CD4-positive, alpha-beta T cell treated with Interleukin-4 for 4 hours (primary cell): ENCODE data around the gene PKD1.

Experiments used
- DNase-seq: peaks from one replicate; pipeline ENCODE4 v3.0.0-alpha.2; 2020

PKD1 gene

DNA sequence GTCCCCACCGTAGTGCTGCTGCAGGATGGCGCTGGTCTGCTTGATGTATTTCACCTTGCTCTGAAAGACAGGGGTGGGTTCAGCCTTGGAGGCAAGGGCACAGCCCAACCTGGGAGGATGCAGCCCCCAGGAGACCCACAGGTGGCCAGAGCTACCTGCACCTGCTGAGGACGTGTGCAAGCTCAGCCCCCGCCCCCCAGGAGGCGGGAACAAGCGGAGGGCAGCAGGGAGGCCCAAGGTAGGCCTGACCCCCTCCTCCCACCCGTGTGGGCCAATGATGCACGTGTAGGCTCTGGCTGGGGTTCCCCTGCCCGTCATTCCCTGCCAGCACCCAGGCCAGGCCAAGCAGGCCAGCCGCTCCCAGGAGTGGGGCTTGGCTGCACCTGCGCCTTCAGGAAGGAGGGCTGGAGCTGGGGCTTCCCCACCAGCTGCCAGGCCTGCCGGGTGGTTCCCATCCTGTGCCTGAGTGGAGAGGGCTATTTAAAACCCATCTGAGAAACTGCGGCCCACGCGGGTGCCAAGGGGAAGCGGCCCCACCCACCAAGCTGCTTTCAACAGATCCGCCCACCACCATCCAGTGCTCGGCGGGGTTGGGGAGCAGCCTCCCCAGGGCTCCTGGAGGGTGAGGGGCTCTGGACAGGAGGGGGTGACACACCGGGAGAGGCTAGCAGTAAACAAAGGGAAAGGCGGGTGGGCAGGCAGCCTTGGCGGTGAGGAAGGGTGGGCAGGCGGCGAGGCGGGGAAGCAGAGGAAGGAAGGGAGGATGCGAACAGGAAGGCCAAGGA, 91.8 kb downstream of the PKD1 start:
- DNase-seq = no peak

DNA sequence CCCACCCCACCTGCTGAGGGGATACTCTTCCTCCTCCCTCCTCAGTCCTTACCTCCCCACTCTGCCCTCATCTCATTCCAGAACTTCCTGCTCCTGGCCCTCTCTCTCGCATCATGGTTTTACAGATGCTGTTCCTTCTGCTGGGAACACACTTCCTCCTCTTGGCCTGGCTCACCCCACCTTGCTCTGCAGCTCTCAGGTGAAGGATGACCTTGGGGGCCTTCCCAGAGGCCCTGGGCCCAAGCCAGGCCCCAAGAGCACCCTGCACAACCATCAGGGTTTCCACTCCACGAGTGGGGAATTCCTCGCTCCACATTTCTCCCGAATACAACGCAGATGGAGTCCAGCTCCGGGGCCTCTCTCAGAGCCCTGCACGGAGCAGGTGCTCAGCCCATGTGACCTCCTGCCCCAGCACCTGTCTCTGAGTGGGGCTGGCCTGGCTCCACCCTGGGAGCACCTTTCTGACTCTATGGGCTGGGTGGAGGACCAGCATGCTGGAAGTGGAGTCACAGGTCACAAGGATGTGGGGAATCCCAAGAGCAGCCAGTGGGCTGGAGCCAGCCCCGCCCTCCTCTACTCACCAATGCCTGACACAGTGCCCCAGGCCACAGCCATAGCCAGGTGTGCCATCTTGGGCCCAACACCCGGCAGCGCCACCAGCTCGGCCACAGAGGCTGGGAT, 92.6 kb downstream of the PKD1 start:
- no peak for DNase-seq

- DNase-seq = no peak
These were observed 93.3 kb downstream of the PKD1 start for GRCh38 chr16:2042171-2042985.

DNA sequence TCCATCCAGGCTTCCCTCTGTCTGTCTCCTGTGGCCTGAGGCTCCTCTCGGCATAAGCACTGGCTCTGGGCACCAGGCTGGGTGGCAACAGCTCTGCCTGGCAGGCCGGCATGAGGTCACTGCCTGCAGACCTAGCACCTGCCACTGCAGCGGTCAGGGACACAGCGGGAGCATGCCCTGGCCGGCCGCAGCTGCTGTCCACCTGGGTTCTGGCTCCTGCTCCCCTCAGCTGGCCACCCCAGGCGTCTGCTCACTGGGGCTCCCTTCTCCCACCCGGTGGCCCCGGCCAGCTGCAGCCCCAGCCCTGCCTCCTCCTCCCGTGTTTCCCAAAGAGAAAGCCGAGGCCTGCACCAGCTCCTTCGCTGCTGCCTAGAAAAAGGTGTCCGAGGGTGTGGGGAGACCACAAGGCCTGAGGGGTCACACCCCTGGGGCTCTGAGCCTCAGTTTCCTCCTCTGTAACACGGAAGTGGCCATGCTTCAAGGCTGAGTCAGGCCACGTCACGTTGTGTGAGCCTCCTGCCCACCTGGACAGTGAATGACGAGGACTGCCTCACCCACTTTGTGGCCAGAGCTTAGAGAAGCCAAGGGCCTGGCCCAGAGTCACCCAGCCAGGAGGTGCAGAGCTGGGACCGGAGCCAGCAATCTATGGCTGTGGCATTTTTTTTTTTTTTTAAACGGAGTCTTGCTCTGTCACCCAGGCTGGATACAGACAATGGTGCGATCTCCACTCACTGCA, 94.7 kb downstream of the PKD1 start:
- DNase-seq = no peak

DNA sequence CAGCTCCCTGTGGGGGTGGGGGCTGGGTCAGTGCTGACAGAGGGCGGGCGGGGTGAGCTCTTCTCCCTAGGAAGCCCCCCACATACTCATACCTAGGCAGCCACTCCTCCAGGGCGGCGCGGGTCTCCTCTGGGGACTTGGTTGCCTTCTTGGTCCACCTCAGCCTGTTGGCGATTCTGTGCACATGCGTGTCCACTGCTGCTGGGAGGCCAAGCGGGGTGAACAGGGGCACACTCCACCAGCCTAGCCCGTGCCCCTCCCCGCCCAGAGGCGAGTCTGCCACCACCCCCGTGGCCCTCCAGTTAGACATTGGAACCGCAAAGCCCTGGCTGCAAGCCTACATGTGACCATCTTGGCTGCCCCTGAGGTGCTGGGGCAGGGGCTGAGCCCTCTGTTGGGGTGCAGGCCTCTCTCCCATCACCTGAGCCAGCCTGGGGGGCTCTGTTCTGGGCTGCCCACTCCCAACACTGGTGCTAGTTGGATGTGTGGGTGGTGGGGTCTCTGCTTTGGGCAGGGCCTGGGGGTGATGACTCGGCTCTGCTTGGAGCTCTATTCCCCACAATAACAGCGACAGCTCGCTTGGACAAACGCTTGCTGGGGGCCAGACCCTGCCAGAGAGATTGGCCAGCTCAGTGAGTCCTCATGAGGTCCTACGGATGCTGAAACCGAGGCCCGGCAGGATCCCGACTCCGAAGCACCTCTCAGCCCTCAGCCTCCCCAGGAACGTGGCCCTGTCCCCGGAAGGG, 95.5 kb downstream of the PKD1 start:
- DNase-seq = no peak

DNA sequence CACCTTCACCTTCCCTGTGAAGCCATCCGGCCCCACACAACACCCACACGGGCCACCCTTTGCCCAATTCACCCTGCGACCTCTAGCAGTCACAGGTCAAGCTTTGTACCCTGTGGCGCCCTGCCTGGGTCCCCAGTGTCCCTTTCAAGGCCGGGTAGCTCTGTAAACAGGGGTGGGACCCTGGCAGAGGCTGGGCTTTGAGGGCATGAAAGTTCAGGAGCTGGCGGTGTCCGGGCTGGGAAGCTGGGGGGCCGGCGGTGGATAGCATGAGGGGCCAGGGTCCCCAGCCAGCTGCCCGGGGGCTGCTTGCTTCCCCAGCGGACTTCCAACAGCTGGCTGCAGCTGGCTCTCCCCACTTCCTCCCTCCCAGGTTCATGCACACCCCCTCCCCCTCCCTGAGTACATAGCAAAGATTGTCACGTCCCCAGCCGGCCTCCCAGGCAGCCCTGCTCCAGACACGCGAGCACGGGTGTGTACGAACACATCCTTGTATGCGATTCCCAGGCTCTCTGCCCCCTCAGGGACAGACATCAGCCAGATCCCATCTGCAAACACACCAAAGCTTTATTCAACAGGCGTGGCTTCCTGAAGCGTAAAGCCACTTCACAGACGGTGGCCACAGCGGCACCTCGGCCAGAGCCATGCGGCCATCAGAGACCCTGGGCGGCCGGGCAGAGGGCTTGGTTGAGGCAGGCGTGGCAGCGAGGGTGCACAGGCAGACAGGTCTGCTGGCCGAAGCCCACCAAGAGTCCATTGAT, 96.2 kb downstream of the PKD1 start:
- no peak for DNase-seq
